GM23248 (cell line): Measurements from ENCODE around the gene ATP2C1. TPM values are rescaled to one million over a fixed set of nuclear protein-coding genes. Genes with fewer than 3 reads are reported as not detected.

Experiments
- DNase-seq: peaks from one replicate; pipeline ENCODE4 v3.0.0-alpha.2; 2015
- H2AFZ ChIP-seq: fragments of 200-600 bp; sonication (generic); 2 replicates; pipeline ENCODE4 v1.6.1; 2016; ENCODE audit warnings: antibody characterized with exemption
- H3F3A ChIP-seq: fragments of 200-600 bp; sonication (generic); 2 replicates; pipeline ENCODE4 v1.6.1; 2016; ENCODE audit warnings: mild to moderate bottlenecking, antibody characterized with exemption, mixed run types; ENCODE audit not compliant: insufficient read depth
- H3K27ac ChIP-seq: fragments of 200-600 bp; sonication (generic); 2 replicates; pipeline ENCODE4 v1.5.1; 2016; ENCODE audit warnings: mild to moderate bottlenecking
- H3K27me3 ChIP-seq: fragments of 200-600 bp; sonication (generic); replicated peaks from 2 replicates; pipeline ENCODE4 v1.6.1; 2016; ENCODE audit warnings: mild to moderate bottlenecking; ENCODE audit not compliant: insufficient read depth
- H3K36me3 ChIP-seq: fragments of 200-600 bp; sonication (generic); 2 replicates; pipeline ENCODE4 v1.6.1; 2016; ENCODE audit warnings: low read depth, mild to moderate bottlenecking
- H3K4me1 ChIP-seq: fragments of 200-600 bp; sonication (generic); 2 replicates; pipeline ENCODE4 v1.6.1; 2016; ENCODE audit warnings: mild to moderate bottlenecking; ENCODE audit not compliant: insufficient read depth
- H3K4me2 ChIP-seq: fragments of 200-600 bp; sonication (generic); one replicate; pipeline ENCODE4 v1.6.1; 2016; ENCODE audit warnings: mild to moderate bottlenecking; ENCODE audit not compliant: unreplicated experiment
- H3K4me3 ChIP-seq: fragments of 200-600 bp; sonication (generic); 2 replicates; pipeline ENCODE4 v1.5.1; 2016; ENCODE audit warnings: mild to moderate bottlenecking
- H3K79me2 ChIP-seq: fragments of 200-600 bp; sonication (generic); 2 replicates; pipeline ENCODE4 v1.6.1; 2016; ENCODE audit warnings: mild to moderate bottlenecking; ENCODE audit not compliant: insufficient read depth
- H3K9ac ChIP-seq: fragments of 200-600 bp; sonication (generic); 2 replicates; pipeline ENCODE4 v1.6.1; 2016; ENCODE audit warnings: mild to moderate bottlenecking
- H3K9me2 ChIP-seq: fragments of 200-600 bp; sonication (generic); 2 replicates; pipeline ENCODE4 v1.6.1; 2016; ENCODE audit warnings: mixed run types, mild to moderate bottlenecking, moderate library complexity; ENCODE audit not compliant: insufficient read depth
- H3K9me3 ChIP-seq: fragments of 200-600 bp; sonication (generic); one replicate; pipeline ENCODE4 v1.6.1; 2017; ENCODE audit warnings: low read depth
- H4K20me1 ChIP-seq: fragments of 200-600 bp; sonication (generic); 2 replicates; pipeline ENCODE4 v1.6.0; 2016; ENCODE audit not compliant: insufficient read depth
- EZH2 ChIP-seq: fragments of 200-600 bp; sonication (generic); IDR thresholded peaks from 2 replicates; pipeline ENCODE4 v1.6.1; 2018; ENCODE audit warnings: antibody characterized with exemption, mild to moderate bottlenecking; ENCODE audit not compliant: insufficient read depth, poor library complexity, severe bottlenecking
- EZH2phosphoT487 ChIP-seq: fragments of 200-600 bp; sonication (generic); IDR thresholded peaks from 2 replicates; pipeline ENCODE4 v1.6.1; 2018; ENCODE audit warnings: antibody characterized with exemption, moderate library complexity, mild to moderate bottlenecking, low read depth; ENCODE audit not compliant: insufficient read depth
- WGBS, 2 experiments: methylation state at CpG; one replicate each; pipeline ENCODE4 v1.1.6; 2015 to 2017; ENCODE audit warnings: low lambda C conversion rate in 2 of 2, low coverage in 1 of 2; ENCODE audit errors: missing lambda C conversion rate in 2 of 2; 5-methylcytosine and 5-hydroxymethylcytosine counted together
- in situ Hi-C: fragments of 300-500 bp; cut with MboI; formaldehyde crosslinking; loops from 2 replicates; pipeline ENCODE4 v1.15.0; 2020
- polyA plus RNA-seq: library from polyadenylated mRNA; unstranded; fragments of >200 nt; fragmentation: Nextera tagmentation; extraction: Ambion mirVana; gene quantifications from 2 replicates; pipeline ENCODE4 v1.2.1, GENCODE V29; 2016
- total RNA-seq: library from RNA; depleted of rRNA; stranded (reverse); fragments of >200 nt; shearing (Covaris generic); gene quantifications from 2 replicates; pipeline ENCODE4 v1.2.3, GENCODE V29; 2014

The ATP2C1 gene
- total and polyA plus RNA-seq, 2 experiments from 2014 or later = 73.6 to 74.7 TPM

- Histone ChIP-seq H3K9me3 (no peaks in the 10 kb centered on the region), H4K20me1 (peaks cover 9% of the 10 kb centered on the region; the same call in 1 of the 2 replicates), H3K4me2 (no peak overlapping the region), H3K36me3 (no peaks in the 10 kb centered on the region), H3K27me3 (no peaks in the 10 kb centered on the region), H3K4me3 (no peak overlapping the region), H3K79me2 (peaks cover 100% of the 10 kb centered on the region), H3K27ac (no peak overlapping the region), H3K9ac (no peak overlapping the region), H2AFZ (no peak overlapping the region), H3K9me2 (no peaks in the 10 kb centered on the region), H3K4me1 (peaks cover 29% of the 10 kb centered on the region), H3F3A (0 out of 2 replicates have a peak, but pooled peaks cover 15% of the 10 kb centered on the region)
- DNase-seq = no peak
- in situ Hi-C loops = no loop called here
- TF ChIP-seq EZH2 (no peak), EZH2phosphoT487 (no peak)
- WGBS, 2 experiments = 92 to 93% methylated on average over 1 of the region's 1 CpG
These were observed 10.6 kb downstream of the ATP2C1 start for GRCh38 chr3:130904491-130904890.

GRCh38 chr3:130905551-130905950 is 11.7 kb downstream of the ATP2C1 start:
- WGBS, 2 experiments = 0 to 7% methylated on average over 1 of the region's 1 CpG
- in situ Hi-C loops = no loop called here
- TF ChIP-seq EZH2 (no peak), EZH2phosphoT487 (no peak)
- DNase-seq = peak; percentile 22
- Histone ChIP-seq H2AFZ (no peak overlapping the region), H3K27ac (peak overlapping the region; percentile 22), H3K9me2 (no peaks in the 10 kb centered on the region), H3K36me3 (no peaks in the 10 kb centered on the region), H4K20me1 (peaks cover 9% of the 10 kb centered on the region; the same call in 1 of the 2 replicates), H3K79me2 (peaks cover 94% of the 10 kb centered on the region), H3K27me3 (no peaks in the 10 kb centered on the region), H3K9ac (no peak overlapping the region), H3K4me2 (peak overlapping the region; percentile 56), H3K4me1 (peaks cover 29% of the 10 kb centered on the region), H3F3A (0 out of 2 replicates have a peak, but pooled peaks cover 15% of the 10 kb centered on the region), H3K9me3 (no peaks in the 10 kb centered on the region), H3K4me3 (no peak overlapping the region)

- Histone ChIP-seq H3K4me1 (peaks cover 22% of the 10 kb centered on the region), H2AFZ (no peak overlapping the region), H3K9me3 (no peaks in the 10 kb centered on the region), H3K9me2 (no peaks in the 10 kb centered on the region), H3F3A (0 out of 2 replicates have a peak, but pooled peaks cover 15% of the 10 kb centered on the region), H3K4me3 (no peak overlapping the region), H3K27me3 (no peaks in the 10 kb centered on the region), H4K20me1 (peaks cover 9% of the 10 kb centered on the region; the same call in 1 of the 2 replicates), H3K4me2 (peak overlapping the region; percentile 56), H3K27ac (peak overlapping the region; percentile 22), H3K79me2 (peaks cover 85% of the 10 kb centered on the region), H3K36me3 (no peaks in the 10 kb centered on the region), H3K9ac (no peak overlapping the region)
- peak; percentile 32 for DNase-seq
- in situ Hi-C loops = no loop called here
- TF ChIP-seq EZH2 (no peak), EZH2phosphoT487 (no peak)
- whole genome bisulfite sequencing, 2 experiments = 68 to 70% methylated on average over 3 of the region's 3 CpGs
These were observed 12.6 kb downstream of the ATP2C1 start for GRCh38 chr3:130906374-130906995.

GRCh38 chr3:130907500-130907899 is 13.6 kb downstream of the ATP2C1 start:
- Histone ChIP-seq H4K20me1 (peaks cover 8% of the 10 kb centered on the region; the same call in 1 of the 2 replicates), H3K4me1 (peaks cover 22% of the 10 kb centered on the region), H3K4me2 (no peak overlapping the region), H3K4me3 (no peak overlapping the region), H3F3A (0 out of 2 replicates have a peak, but pooled peaks cover 15% of the 10 kb centered on the region), H3K79me2 (peaks cover 75% of the 10 kb centered on the region), H3K9me3 (no peaks in the 10 kb centered on the region), H3K27ac (no peak overlapping the region), H2AFZ (no peak overlapping the region), H3K9me2 (no peaks in the 10 kb centered on the region), H3K27me3 (no peaks in the 10 kb centered on the region), H3K9ac (no peak overlapping the region), H3K36me3 (no peaks in the 10 kb centered on the region)
- TF ChIP-seq EZH2phosphoT487 (no peak), EZH2 (no peak)
- in situ Hi-C loops = no loop called here
- no peak for DNase-seq

GRCh38 chr3:130907966-130908365 is 14.1 kb downstream of the ATP2C1 start:
- H3K4me1 ChIP-seq = peaks cover 22% of the 10 kb centered on the region
- H3K36me3 ChIP-seq = no peaks in the 10 kb centered on the region
- no peak overlapping the region for H2AFZ ChIP-seq
- no peak overlapping the region for H3K9ac ChIP-seq
- peaks cover 3% of the 10 kb centered on the region; the same call in 1 of the 2 replicates for H4K20me1 ChIP-seq
- no peak overlapping the region for H3K4me2 ChIP-seq
- in situ Hi-C loops = no loop called here
- H3K9me3 ChIP-seq = no peaks in the 10 kb centered on the region
- H3F3A ChIP-seq = 0 out of 2 replicates have a peak, but pooled peaks cover 15% of the 10 kb centered on the region
- H3K9me2 ChIP-seq = no peaks in the 10 kb centered on the region
- TF ChIP-seq EZH2phosphoT487 (no peak), EZH2 (no peak)
- DNase-seq = no peak
- no peak overlapping the region for H3K4me3 ChIP-seq
- H3K79me2 ChIP-seq = peaks cover 70% of the 10 kb centered on the region
- H3K27ac ChIP-seq = no peak overlapping the region
- no peaks in the 10 kb centered on the region for H3K27me3 ChIP-seq
